Endothelial cell of umbilical vein (primary cell): Measurements from ENCODE around the gene RPS19. TPM values are rescaled to one million over a fixed set of nuclear protein-coding genes. Genes with fewer than 3 reads are reported as not detected.

Source experiments
- microRNA-seq: library from miRNA; unstranded; fragments of <30 nt; microRNA quantifications from one replicate; pipeline ENCODE4 v1.2.0, GENCODE V29; 2021; ENCODE audit warnings: borderline number of aligned reads, borderline replicate concordance
- polyA plus RNA-seq, 4 experiments: library from polyadenylated mRNA; depleted of rRNA in 3 of 4; stranded (reverse) in 3 of 4; unstranded in 1 of 4; fragments of >200 nt; gene quantifications; 2 replicates each; pipeline versions ENCODE4 v1.2.1 to v1.2.3, GENCODE V29; 2011 to 2012; ENCODE audit warnings: missing spikeins in 1 of 4
- small RNA-seq: library from RNA; depleted of rRNA; stranded (forward); fragments of <200 nt; gene quantifications from one replicate; pipeline ENCODE3, GENCODE V24; 2012; ENCODE audit warnings: low replicate concordance, low read depth; ENCODE audit not compliant: insufficient read depth, insufficient read length
- total RNA-seq: library from RNA; stranded (reverse); gene quantifications from 2 replicates; pipeline ENCODE4 v1.2.3, GENCODE V29; 2021

RPS19 gene
- total and polyA plus RNA-seq, 2 donors (not counting 3 experiments of a cell fraction or from before 2014, with no cell fraction given), result 2,234 to 4,353 TPM

Small RNA genes within 50 kb of the gene (microRNA-seq; reads per million reads assigned to microRNA genes)
- not detected for gene MIR6797

Small RNA genes within 50 kb of the gene (small RNA-seq; reads per million reads assigned to genes)
- not detected for gene MIR6797

Other genes with a start within 250 kb of the RPS19 start
- gene CEACAM4, start 233.2 kb upstream of the RPS19 start, total RNA-seq, result not detected in 2 replicates
- not detected in 2 replicates for gene CEACAM4, start 233.2 kb upstream of the RPS19 start, polyA plus RNA-seq
- not detected in 2 replicates for gene CEACAM7, start 172.0 kb upstream of the RPS19 start, total RNA-seq
- 0.03 TPM in 1 of 2 replicates, not detected in the other for gene CEACAM7, start 172.0 kb upstream of the RPS19 start, polyA plus RNA-seq
- not detected in 2 replicates for gene CEACAM5, start 151.6 kb upstream of the RPS19 start, total RNA-seq
- gene CEACAM5, start 151.6 kb upstream of the RPS19 start, polyA plus RNA-seq, result not detected in 2 replicates
- not detected in 2 replicates for gene CEACAM6, start 104.7 kb upstream of the RPS19 start, total RNA-seq
- not detected in 2 replicates for gene CEACAM6, start 104.7 kb upstream of the RPS19 start, polyA plus RNA-seq
- gene CEACAM3, start 63.7 kb upstream of the RPS19 start, total RNA-seq, result not detected in 2 replicates
- gene CEACAM3, start 63.7 kb upstream of the RPS19 start, polyA plus RNA-seq, result not detected in 2 replicates
- gene LYPD4, start 15.6 kb upstream of the RPS19 start, total RNA-seq, result not detected in 2 replicates
- gene LYPD4, start 15.6 kb upstream of the RPS19 start, polyA plus RNA-seq, result not detected in 2 replicates
- gene DMRTC2, start 15.2 kb upstream of the RPS19 start, total RNA-seq, result not detected in 2 replicates
- gene DMRTC2, start 15.2 kb upstream of the RPS19 start, polyA plus RNA-seq, result not detected in 2 replicates
- gene CD79A, start 17.0 kb downstream of the RPS19 start, total RNA-seq, result 0.35 TPM in 1 of 2 replicates, not detected in the other
- gene CD79A, start 17.0 kb downstream of the RPS19 start, polyA plus RNA-seq, result 0.32 TPM in 2 replicates
- 119 and 123 TPM in 2 replicates for gene ARHGEF1, start 22.9 kb downstream of the RPS19 start, total RNA-seq
- 60.6 and 65.4 TPM in 2 replicates for gene ARHGEF1, start 22.9 kb downstream of the RPS19 start, polyA plus RNA-seq
- gene ERFL, start 68.2 kb downstream of the RPS19 start, total RNA-seq, result not detected in 2 replicates
- gene ERFL, start 68.2 kb downstream of the RPS19 start, polyA plus RNA-seq, result not detected in 2 replicates
- gene RABAC1, start 99.1 kb downstream of the RPS19 start, total RNA-seq, result 178 and 181 TPM in 2 replicates
- gene RABAC1, start 99.1 kb downstream of the RPS19 start, polyA plus RNA-seq, result 591 and 769 TPM in 2 replicates
- 0.40 TPM in 1 of 2 replicates, not detected in the other for gene ATP1A3, start 134.0 kb downstream of the RPS19 start, total RNA-seq
- gene ATP1A3, start 134.0 kb downstream of the RPS19 start, polyA plus RNA-seq, result 0.03 TPM in 1 of 2 replicates, not detected in the other
- 0.53 and 2.2 TPM in 2 replicates for gene GRIK5, start 210.0 kb downstream of the RPS19 start, total RNA-seq
- 0.80 and 1.0 TPM in 2 replicates for gene GRIK5, start 210.0 kb downstream of the RPS19 start, polyA plus RNA-seq
- gene ZNF574, start 215.9 kb downstream of the RPS19 start, total RNA-seq, result 14.0 and 15.3 TPM in 2 replicates
- gene ZNF574, start 215.9 kb downstream of the RPS19 start, polyA plus RNA-seq, result 13.6 and 20.3 TPM in 2 replicates